ENCODE data around the gene TENT5C. TPM values are rescaled to one million over a fixed set of nuclear protein-coding genes. Genes with fewer than 3 reads are reported as not detected.
"Not testable (repeated sequence)": the region's sequence is repeated elsewhere in the genome, so short reads cannot be mapped to it uniquely, and the experiment has no call there.

Gene TENT5C
- polyA plus RNA-seq, 1 donor (not counting 4 experiments of a cell fraction or from before 2014, with no cell fraction given): 0.13 TPM

DNA sequence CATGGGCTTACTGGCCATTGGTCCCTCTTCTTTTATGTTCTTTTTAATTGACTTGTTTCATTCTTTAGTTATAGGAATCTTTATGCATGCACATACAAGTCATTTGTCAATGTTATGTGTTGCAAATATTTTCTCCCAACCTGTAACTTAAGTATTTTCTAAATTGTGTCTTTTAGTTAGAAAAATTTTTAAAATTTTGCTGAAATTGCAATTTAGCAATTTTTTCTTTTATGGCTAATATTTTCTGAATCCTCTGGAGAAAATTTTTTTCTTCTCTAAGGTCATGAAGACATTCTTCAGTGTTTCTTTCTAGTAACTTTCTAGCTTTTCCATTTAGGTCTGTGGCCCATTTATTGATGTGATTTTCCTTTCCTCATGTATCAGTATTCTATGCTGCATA lies 48.9 kb upstream of the TENT5C start:
- Histone ChIP-seq H3K9me3 (ENCODE audit: control insufficient read depth, low read depth, low read length) (no peaks in the 10 kb centered on the region), H3K36me3 (ENCODE audit: control insufficient read depth in 2 of 2, extremely low read depth in 1 of 2, insufficient read depth in 2 of 2, low read length in 2 of 2) (no peaks in the 10 kb centered on the region), H3K4me1 (ENCODE audit: control insufficient read depth, extremely low read depth, insufficient read depth, low read length) (no peaks in the 10 kb centered on the region), H3K27ac (ENCODE audit: control insufficient read depth, insufficient read depth, low read length) (no peak overlapping the region), H3K79me2 (ENCODE audit: control insufficient read depth, insufficient read depth, low read length) (no peaks in the 10 kb centered on the region), H2AFZ (ENCODE audit: control insufficient read depth, low read length) (no peak overlapping the region), H3K4me3 (ENCODE audit: control insufficient read depth in 2 of 3, extremely low read depth in 1 of 3, insufficient read depth in 2 of 3, low read depth in 1 of 3, low read length in 3 of 3) (no peak overlapping the region), H3K9me1 (ENCODE audit: control insufficient read depth, extremely low read depth, insufficient read depth, low read length) (no peaks in the 10 kb centered on the region), H4K20me1 (ENCODE audit: control insufficient read depth, extremely low read depth, insufficient read depth, low read length) (no peaks in the 10 kb centered on the region), H3K27me3 (ENCODE audit: control insufficient read depth, extremely low read depth, insufficient read depth, low read length) (peaks cover 5% of the 10 kb centered on the region), H3K4me2 (ENCODE audit: control insufficient read depth, extremely low read depth, insufficient read depth, low read depth, low read length) (no peak overlapping the region), H3K9ac (ENCODE audit: control insufficient read depth, extremely low read depth, insufficient read depth, low read length) (no peak overlapping the region)
- TF ChIP-seq, protein P1, sequence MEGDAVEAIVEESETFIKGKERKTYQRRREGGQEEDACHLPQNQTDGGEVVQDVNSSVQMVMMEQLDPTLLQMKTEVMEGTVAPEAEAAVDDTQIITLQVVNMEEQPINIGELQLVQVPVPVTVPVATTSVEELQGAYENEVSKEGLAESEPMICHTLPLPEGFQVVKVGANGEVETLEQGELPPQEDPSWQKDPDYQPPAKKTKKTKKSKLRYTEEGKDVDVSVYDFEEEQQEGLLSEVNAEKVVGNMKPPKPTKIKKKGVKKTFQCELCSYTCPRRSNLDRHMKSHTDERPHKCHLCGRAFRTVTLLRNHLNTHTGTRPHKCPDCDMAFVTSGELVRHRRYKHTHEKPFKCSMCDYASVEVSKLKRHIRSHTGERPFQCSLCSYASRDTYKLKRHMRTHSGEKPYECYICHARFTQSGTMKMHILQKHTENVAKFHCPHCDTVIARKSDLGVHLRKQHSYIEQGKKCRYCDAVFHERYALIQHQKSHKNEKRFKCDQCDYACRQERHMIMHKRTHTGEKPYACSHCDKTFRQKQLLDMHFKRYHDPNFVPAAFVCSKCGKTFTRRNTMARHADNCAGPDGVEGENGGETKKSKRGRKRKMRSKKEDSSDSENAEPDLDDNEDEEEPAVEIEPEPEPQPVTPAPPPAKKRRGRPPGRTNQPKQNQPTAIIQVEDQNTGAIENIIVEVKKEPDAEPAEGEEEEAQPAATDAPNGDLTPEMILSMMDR (optimal IDR thresholded peaks at IDR 0.05 in 1 of 3, IDR thresholded peaks at IDR 0.05 in 1 of 3, conservative IDR thresholded peaks at IDR 0.05 in 1 of 3; ENCODE audit: extremely low read depth in 1 of 3, insufficient read depth in 2 of 3, low read length in 3 of 3): no peak
- no peak for TF ChIP-seq EZH2 (IDR thresholded peaks at IDR 0.05; ENCODE audit: low read length)
- dilution Hi-C loops (cut with MboI; ENCODE audit: extremely low pct_ligation_motif_present, low sequenced_read_pairs): no loop called here
- DNase-seq (ENCODE audit: low read depth, low spot score) (no peak), FAIRE-seq (no peak)

DNA sequence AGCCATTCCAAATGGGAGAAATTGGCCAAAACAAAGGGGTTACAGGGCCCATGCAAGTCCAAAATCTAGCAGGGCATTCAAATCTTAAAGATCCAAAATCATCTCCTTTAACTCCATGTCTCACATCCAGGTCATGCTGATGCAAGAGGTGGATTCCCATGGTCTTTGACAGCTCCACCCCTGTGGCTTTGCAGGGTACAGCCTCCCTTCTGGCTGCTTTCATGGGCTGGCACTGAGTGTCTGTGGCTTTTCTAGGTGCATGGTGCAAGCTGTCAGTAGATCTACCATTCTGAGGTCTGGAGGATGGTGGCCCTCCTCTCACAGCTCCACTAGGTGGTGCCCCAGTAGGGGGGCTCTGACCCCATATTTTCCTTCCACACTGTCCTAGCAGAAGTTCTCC lies 47.4 kb upstream of the TENT5C start:
- H3K36me3 ChIP-seq (ENCODE audit: control insufficient read depth in 2 of 2, extremely low read depth in 1 of 2, insufficient read depth in 2 of 2, low read length in 2 of 2); H3K27me3 ChIP-seq (ENCODE audit: control insufficient read depth, extremely low read depth, insufficient read depth, low read length); H3K9me1 ChIP-seq (ENCODE audit: control insufficient read depth, extremely low read depth, insufficient read depth, low read length); FAIRE-seq; dilution Hi-C loops (cut with MboI; ENCODE audit: extremely low pct_ligation_motif_present, low sequenced_read_pairs); H3K27ac ChIP-seq (ENCODE audit: control insufficient read depth, insufficient read depth, low read length); DNase-seq (ENCODE audit: low read depth, low spot score); H4K20me1 ChIP-seq (ENCODE audit: control insufficient read depth, extremely low read depth, insufficient read depth, low read length); H3K4me2 ChIP-seq (ENCODE audit: control insufficient read depth, extremely low read depth, insufficient read depth, low read depth, low read length); H3K79me2 ChIP-seq (ENCODE audit: control insufficient read depth, insufficient read depth, low read length); H3K4me3 ChIP-seq (ENCODE audit: control insufficient read depth in 2 of 3, extremely low read depth in 1 of 3, insufficient read depth in 2 of 3, low read depth in 1 of 3, low read length in 3 of 3); H3K9ac ChIP-seq (ENCODE audit: control insufficient read depth, extremely low read depth, insufficient read depth, low read length); H2AFZ ChIP-seq (ENCODE audit: control insufficient read depth, low read length); H3K9me3 ChIP-seq (ENCODE audit: control insufficient read depth, low read depth, low read length); H3K4me1 ChIP-seq (ENCODE audit: control insufficient read depth, extremely low read depth, insufficient read depth, low read length): not testable (repeated sequence)

DNA sequence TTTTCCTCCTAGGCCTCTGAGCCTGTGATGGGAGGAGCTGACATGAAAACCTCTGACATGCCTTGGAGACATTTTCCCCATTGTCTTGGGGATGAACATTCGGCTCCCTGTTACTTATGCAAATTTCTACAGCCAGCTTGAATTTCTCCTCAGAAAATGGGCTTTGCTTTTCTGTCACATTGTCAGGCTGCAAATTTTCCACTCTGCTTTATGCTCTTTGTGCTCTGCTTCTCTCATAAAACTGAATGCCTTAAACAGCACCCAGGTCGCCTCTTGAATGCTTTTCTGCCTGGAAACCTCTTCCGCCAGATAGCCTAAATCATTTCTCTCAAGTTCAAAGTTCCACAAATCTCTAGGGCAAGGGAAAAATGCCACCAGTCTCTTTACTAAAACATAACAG lies 46.7 kb upstream of the TENT5C start:
- Histone ChIP-seq H2AFZ (ENCODE audit: control insufficient read depth, low read length) (no peak overlapping the region), H3K9me1 (ENCODE audit: control insufficient read depth, extremely low read depth, insufficient read depth, low read length) (no peaks in the 10 kb centered on the region), H3K9me3 (ENCODE audit: control insufficient read depth, low read depth, low read length) (no peaks in the 10 kb centered on the region), H4K20me1 (ENCODE audit: control insufficient read depth, extremely low read depth, insufficient read depth, low read length) (no peaks in the 10 kb centered on the region), H3K9ac (ENCODE audit: control insufficient read depth, extremely low read depth, insufficient read depth, low read length) (no peak overlapping the region), H3K27me3 (ENCODE audit: control insufficient read depth, extremely low read depth, insufficient read depth, low read length) (peaks cover 5% of the 10 kb centered on the region), H3K27ac (ENCODE audit: control insufficient read depth, insufficient read depth, low read length) (no peak overlapping the region), H3K4me3 (ENCODE audit: control insufficient read depth in 2 of 3, extremely low read depth in 1 of 3, insufficient read depth in 2 of 3, low read depth in 1 of 3, low read length in 3 of 3) (no peak overlapping the region), H3K4me2 (ENCODE audit: control insufficient read depth, extremely low read depth, insufficient read depth, low read depth, low read length) (no peak overlapping the region), H3K36me3 (ENCODE audit: control insufficient read depth in 2 of 2, extremely low read depth in 1 of 2, insufficient read depth in 2 of 2, low read length in 2 of 2) (no peaks in the 10 kb centered on the region), H3K79me2 (ENCODE audit: control insufficient read depth, insufficient read depth, low read length) (no peaks in the 10 kb centered on the region), H3K4me1 (ENCODE audit: control insufficient read depth, extremely low read depth, insufficient read depth, low read length) (no peaks in the 10 kb centered on the region)
- no peak for FAIRE-seq
- TF ChIP-seq, protein P1 (optimal IDR thresholded peaks at IDR 0.05 in 1 of 3, IDR thresholded peaks at IDR 0.05 in 1 of 3, conservative IDR thresholded peaks at IDR 0.05 in 1 of 3; ENCODE audit: extremely low read depth in 1 of 3, insufficient read depth in 2 of 3, low read length in 3 of 3): no peak
- no peak for TF ChIP-seq EZH2 (IDR thresholded peaks at IDR 0.05; ENCODE audit: low read length)
- DNase-seq (ENCODE audit: low read depth, low spot score): no peak
- dilution Hi-C loops (cut with MboI; ENCODE audit: extremely low pct_ligation_motif_present, low sequenced_read_pairs): no loop called here
